NCI-H1092 (cell line): Measurements from ENCODE around the gene TMEM116.
"Not testable (repeated sequence)": the region's sequence is repeated elsewhere in the genome, so short reads cannot be mapped to it uniquely, and the experiment has no call there.

Source experiments
- DNase-seq: peaks from one replicate; lab custom pipeline; 2025; lab: John Stamatoyannopoulos, UW

TMEM116 gene

DNA sequence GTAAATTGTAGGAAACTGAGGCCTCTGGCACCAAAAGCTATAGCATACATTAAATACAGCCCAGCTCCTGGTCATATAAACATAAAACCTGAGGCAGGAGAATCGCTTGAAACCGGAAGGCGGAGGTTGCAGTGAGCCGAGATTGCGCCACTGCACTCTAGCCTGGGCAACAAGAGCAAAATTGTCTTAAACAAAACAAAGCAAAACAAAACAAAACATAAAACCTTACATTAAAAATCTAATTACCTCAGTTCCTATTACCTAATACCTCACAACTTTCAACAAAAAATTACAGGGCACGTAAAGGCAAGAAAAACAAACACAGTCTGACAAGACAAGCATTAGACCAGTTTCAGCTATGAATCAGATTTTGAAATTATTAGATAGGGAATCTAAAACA, 36.7 kb downstream of the TMEM116 start:
- no peak for DNase-seq

DNA sequence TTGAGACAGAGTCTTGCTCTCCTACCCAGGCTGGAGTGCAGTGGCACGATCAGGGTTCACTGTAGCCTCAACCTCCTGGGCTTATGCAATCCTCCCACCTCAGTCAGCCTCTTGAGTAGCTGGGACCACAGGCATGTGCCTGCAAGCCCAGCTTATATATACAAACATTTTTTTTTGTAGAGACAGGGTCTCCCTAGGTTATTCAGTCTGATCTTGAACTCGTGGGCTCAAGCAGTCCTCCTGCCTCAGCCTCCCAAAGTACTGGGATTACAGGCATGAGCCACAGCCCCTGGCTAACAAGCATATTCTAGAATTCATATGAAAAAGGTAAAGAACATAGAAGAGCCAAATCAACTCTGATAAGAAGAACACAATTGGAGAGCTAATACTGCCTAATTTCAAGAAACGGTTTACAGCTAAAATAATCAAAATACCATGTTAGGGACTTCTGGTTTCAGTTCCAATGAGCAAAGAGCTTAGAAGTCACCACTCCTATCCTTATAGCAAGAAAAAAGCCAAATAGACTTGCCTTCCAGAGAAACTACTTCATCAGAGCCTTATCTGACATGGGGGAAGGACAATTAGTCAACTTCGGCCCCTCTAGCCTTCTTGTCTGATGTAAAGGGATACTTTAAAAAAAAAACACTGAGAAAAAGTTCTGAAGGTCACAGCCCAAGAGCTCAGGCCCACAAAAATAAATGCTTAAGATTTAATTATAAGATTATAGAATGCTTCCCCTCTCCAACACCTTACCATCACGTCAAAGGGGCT, 37.6 kb downstream of the TMEM116 start:
- DNase-seq, result no peak

- no peak for DNase-seq
These were observed 41.2 kb downstream of the TMEM116 start for GRCh38 chr12:111971800-111972199.

GRCh38 chr12:111964935-111965334, 48.0 kb downstream of the TMEM116 start:
- no peak for DNase-seq

DNA sequence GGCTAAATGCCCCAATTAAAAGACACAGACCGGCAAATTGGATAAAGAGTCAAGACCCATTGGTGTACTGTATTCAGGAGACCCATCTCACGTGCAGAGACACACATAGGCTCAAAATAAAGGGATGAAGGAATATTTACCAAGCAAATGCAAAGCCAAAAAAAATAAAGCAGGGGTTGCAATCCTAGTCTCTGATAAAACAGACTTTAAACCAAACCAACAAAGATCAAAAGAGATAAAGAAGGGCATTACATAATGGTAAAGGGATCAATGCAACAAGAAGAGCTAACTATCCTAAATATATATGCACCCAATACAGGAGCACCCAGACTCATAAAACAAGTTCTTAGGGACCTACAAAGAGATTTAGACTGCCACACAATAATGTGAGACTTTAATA, 53.4 kb downstream of the TMEM116 start:
- not testable (repeated sequence) for DNase-seq

DNA sequence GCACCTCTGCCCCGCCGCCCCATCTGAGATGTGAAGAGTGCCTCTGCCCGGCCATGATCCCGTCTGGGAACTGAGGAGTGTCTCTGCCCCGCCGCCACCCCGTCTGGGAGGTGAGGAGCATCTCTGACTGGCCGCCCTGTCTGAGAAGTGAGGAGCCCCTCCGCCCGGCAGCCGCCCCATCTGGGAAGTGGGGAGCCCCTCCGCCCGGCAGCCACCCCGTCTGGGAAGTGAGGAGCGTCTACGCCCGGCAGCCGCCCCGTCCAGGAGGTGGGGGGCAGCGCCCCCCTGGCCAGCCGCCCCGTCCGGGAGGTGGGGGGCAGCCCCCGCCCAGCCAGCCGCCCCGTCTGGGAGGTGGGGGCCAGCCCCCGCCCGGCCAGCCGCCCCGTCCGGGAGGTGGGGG, 55.7 kb downstream of the TMEM116 start:
- not testable (repeated sequence) for DNase-seq

DNA sequence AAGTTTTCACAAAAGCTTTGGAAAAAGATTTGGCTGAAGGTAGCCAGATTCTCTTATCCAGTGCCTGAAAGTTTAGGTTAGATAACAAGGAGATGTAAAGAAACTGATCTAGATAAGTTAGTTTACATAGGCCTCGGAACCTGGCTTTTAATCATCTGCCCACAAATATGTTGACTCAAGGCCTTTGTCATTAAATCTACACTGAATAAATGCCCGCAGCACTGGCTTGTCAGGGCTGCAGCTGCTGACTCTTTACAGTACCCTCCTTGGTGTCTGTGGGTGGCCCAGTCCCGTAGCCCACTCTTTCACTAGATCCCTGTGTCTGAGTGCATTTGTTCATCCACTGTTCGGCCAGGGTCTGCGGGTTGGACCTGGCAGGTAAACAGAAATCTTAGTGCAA, 58.0 kb downstream of the TMEM116 start:
- no peak for DNase-seq

GRCh38 chr12:111953455-111953854, 59.5 kb downstream of the TMEM116 start:
- no peak for DNase-seq

DNA sequence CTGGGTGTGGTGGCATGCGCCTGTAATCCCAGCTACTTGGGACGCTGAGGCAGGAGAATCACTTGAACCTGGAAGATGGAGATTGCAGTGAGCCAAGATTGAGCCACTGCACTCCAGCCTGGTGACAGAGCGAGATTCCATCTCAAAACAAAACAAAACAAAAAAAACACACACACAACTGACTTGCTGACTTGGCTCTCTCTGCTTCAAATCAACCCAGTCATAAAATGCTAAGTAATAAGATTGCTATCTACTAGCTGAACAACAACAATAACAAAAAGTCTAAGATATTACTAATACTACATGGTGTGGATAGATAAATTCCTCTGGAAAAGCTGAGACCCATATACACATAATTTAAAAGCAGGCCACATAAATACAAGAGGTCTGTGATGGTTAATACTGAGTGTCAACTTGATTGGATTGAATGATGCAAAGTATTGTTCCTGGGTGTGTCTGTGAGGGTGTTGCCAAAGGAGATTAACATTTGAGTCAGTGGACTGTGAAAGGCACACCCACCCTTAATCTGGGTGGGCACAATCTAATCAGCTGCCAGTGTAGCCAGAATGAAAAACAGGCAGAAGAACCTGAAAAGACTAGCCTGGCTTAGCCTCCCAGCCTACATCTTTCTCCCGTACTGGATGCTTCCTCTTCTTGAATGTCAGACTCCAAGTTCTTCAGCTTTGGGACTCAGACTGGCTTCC, 60.7 kb downstream of the TMEM116 start:
- not testable (repeated sequence) for DNase-seq

GRCh38 chr12:111950961-111951676, 61.8 kb downstream of the TMEM116 start:
- not testable (repeated sequence) for DNase-seq

GRCh38 chr12:111943929-111944328, 69.0 kb downstream of the TMEM116 start:
- no peak for DNase-seq

- DNase-seq, result no peak
These were observed 70.4 kb downstream of the TMEM116 start for GRCh38 chr12:111942557-111942956.

DNA sequence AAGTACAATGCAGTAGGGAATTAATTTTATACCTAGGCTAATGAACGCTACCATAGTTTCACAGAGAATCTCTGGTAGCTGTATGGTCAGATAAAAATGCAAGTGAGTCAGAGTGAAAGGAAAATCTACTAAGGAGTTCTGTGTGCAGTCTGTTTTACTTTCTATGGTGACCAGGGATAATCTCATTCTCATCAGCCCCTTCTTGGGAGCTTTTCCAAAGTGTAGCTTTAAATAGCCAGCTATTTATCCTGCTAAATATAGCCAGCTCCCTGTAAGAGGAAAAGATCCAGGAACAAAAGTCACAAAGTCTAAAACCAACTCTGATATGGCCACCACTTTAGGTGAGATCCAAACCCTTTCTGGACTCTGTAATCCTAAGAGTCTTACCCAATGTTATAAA, 75.5 kb downstream of the TMEM116 start:
- no peak for DNase-seq

GRCh38 chr12:111936869-111937268, 76.1 kb downstream of the TMEM116 start:
- no peak for DNase-seq

- no peak for DNase-seq
These were observed 80.7 kb downstream of the TMEM116 start for GRCh38 chr12:111932241-111932640.

GRCh38 chr12:111927346-111927745, 85.6 kb downstream of the TMEM116 start:
- DNase-seq, result no peak

GRCh38 chr12:111926631-111927030, 86.3 kb downstream of the TMEM116 start:
- DNase-seq, result no peak

DNA sequence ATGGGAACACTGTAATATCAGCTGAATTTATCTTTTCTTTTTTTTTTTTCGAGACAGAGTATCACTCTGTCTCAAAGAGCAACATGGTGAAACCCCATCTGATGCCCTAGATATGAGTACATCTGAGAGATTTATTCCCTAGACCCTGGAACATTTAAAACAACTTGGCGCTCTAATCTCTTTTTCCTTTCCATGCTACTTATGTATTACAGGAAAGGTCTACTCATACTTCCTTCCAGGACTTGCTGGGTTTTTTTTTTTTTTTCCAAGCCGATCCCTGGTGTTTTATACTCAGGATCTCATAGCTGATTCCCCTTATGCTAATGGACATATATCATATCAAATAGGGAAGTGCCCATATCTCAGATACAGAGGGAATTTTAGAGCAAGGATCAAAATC, 87.8 kb downstream of the TMEM116 start:
- no peak for DNase-seq

DNA sequence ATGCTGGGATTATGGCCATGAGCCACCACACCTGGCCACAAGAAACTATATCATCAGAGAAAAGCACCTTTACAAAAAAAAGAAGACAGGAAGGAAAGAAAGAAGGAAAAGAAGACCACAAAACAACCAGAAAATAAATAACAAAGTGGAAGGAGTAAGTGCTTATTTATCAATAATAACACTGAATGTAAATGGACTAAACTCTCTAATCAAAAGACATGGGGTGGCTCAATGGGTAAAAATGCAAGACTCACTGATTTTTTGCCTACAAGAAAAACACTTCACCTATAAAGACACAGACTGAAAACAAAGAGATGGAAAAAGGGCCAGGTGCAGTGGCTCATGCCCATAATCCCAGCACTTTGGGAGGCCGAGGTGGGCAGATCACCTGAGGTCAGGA, 105.2 kb downstream of the TMEM116 start:
- DNase-seq, result no peak

- no peak for DNase-seq
These were observed 107.5 kb downstream of the TMEM116 start for GRCh38 chr12:111905502-111905901.

- DNase-seq, result no peak
These were observed 108.5 kb downstream of the TMEM116 start for GRCh38 chr12:111904446-111904975.

- no peak for DNase-seq
These were observed 111.8 kb downstream of the TMEM116 start for GRCh38 chr12:111901182-111901581.

DNA sequence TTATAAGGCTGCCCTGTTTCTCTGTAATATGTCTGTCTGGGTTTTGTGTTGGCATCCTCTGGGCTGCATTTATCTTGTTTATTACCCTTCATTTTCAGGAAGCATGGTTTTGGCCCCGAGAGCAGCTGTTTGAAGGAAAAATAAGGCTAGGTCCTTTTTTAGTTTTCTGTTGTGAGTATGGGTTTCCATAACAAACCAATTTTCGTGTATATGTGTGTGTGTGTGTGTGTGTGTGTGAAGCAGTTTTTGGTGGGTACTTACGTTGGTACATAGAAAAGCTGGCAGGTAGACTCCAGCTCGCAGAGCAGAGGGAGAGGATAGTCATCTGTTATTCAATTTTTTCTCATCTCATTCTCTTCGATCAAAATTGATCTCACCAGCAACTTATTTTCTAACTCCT, 118.4 kb downstream of the TMEM116 start:
- no peak for DNase-seq
